HG03108 (cell line): Measurements from ENCODE around the gene ASIC2.
"Not testable (repeated sequence)": the region's sequence is repeated elsewhere in the genome, so short reads cannot be mapped to it uniquely, and the experiment has no call there.

ENCODE experiments used
- ATAC-seq: cut with Tn5 transposase; IDR thresholded peaks from one replicate; pipeline ENCODE4 v1.9.1; 2021; ENCODE audit warnings: moderate library complexity; ENCODE audit not compliant: unreplicated experiment

ASIC2 gene

GRCh38 chr17:32992321-32993033 lies 300.6 kb downstream of the ASIC2 start:
- no peak for ATAC-seq

- ATAC-seq, result no peak
Observed at GRCh38 chr17:32988481-32989101, 304.5 kb downstream of the ASIC2 start.

GRCh38 chr17:32987868-32988267 lies 305.2 kb downstream of the ASIC2 start:
- not testable (repeated sequence) for ATAC-seq

GRCh38 chr17:32987453-32987805 lies 305.7 kb downstream of the ASIC2 start:
- not testable (repeated sequence) for ATAC-seq

- no peak for ATAC-seq
Observed at GRCh38 chr17:32985050-32985756, 307.9 kb downstream of the ASIC2 start.

GRCh38 chr17:32981611-32982010 lies 311.5 kb downstream of the ASIC2 start:
- ATAC-seq, result not testable (repeated sequence)

- ATAC-seq, result no peak
Observed at GRCh38 chr17:32980230-32980629, 312.9 kb downstream of the ASIC2 start.

- no peak for ATAC-seq
Observed at GRCh38 chr17:32976605-32977004, 316.5 kb downstream of the ASIC2 start.

GRCh38 chr17:32976131-32976530 lies 317.0 kb downstream of the ASIC2 start:
- no peak for ATAC-seq

GRCh38 chr17:32971171-32971570 lies 321.9 kb downstream of the ASIC2 start:
- peak; percentile 72 for ATAC-seq

GRCh38 chr17:32970281-32970680 lies 322.8 kb downstream of the ASIC2 start:
- ATAC-seq, result no peak

GRCh38 chr17:32969231-32969630 lies 323.9 kb downstream of the ASIC2 start:
- not testable (repeated sequence) for ATAC-seq

- no peak for ATAC-seq
Observed at GRCh38 chr17:32964541-32964940, 328.6 kb downstream of the ASIC2 start.
